GM11168 (cell line): Measurements from ENCODE around the gene PIF1.
"Not testable (repeated sequence)": the region's sequence is repeated elsewhere in the genome, so short reads cannot be mapped to it uniquely, and the experiment has no call there.

Experiments
- in situ Hi-C: fragments of 300-500 bp; cut with MboI; formaldehyde crosslinking; loops from one replicate; pipeline ENCODE4 v1.12.0; 2022; ENCODE audit warnings: low sequenced_read_pairs; ENCODE audit not compliant: unreplicated experiment

PIF1 gene

DNA sequence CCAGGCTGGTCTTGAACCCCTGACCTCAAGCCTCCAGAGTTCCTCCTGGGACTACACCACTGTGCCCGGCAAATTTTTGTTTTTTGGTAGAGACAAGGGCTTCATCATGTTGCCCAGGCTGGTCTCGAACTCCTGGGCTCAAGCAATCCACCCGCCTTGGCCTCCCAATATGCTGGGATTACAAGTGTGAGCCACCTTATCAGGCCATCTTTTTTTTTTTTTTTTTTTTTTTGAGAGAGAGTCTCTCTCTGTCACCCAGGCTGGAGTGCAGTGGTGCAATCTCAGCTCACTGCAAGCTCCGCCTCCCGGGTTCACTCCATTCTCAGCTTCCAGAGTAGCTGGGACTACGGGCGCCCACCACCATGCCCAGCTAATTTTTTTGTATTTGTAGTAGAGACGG, 11.2 kb downstream of the PIF1 start:
- in situ Hi-C loops = loop anchor here (5.0 kb wide), 1 partner anchor 82 kb away; no protein-coding TSS in a partner anchor

- in situ Hi-C loops = loop anchor here (5.0 kb wide), 1 partner anchor 81 kb away; no protein-coding TSS in a partner anchor
Observed at GRCh38 chr15:64813075-64813474, 12.4 kb downstream of the PIF1 start.

GRCh38 chr15:64810497-64811326, 14.7 kb downstream of the PIF1 start:
- in situ Hi-C loops = loop anchor here (5.0 kb wide), 1 partner anchor 78 kb away; no protein-coding TSS in a partner anchor

DNA sequence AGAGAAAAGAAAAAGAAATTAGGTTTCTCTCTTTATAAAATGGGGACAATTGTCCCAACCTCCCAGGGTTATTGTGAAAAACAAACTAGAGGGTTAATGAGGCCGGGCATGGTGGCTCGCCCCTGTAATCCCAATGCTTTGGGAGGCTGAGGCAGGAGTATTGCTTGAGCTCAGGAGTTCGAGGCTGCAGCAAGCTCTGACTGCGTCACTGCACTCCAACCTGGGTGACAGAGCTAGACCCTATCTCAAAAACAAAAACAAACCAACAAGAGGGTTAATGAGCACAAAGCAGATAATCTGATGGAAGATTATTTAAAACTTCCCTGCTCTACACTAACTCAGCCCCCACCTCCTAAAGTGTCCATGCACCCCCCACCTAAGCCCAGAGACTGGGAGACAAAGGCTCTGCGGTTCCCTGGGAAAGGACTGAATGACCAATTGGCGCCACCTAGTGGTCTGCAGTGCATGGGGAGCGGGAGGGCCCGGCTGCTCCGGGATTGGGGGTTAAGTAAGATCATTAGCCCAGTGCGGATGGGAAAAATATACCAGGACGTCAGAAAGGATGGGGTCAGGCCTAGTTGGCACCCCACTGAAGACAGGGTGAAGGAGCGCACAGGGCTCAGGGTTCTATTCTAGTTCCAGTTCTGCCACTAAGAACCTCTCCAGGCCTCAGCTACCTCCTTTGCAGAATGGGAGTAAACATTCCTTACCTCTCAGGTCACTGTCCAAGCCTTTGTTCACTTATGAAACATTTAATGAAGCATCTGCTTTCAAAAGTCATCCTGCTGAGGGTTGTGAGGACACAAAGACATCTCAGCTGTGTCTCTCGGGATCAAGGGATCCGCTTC, 15.6 kb downstream of the PIF1 start:
- in situ Hi-C loops = loop anchor here (5.0 kb wide), 1 partner anchor 78 kb away; no protein-coding TSS in a partner anchor

DNA sequence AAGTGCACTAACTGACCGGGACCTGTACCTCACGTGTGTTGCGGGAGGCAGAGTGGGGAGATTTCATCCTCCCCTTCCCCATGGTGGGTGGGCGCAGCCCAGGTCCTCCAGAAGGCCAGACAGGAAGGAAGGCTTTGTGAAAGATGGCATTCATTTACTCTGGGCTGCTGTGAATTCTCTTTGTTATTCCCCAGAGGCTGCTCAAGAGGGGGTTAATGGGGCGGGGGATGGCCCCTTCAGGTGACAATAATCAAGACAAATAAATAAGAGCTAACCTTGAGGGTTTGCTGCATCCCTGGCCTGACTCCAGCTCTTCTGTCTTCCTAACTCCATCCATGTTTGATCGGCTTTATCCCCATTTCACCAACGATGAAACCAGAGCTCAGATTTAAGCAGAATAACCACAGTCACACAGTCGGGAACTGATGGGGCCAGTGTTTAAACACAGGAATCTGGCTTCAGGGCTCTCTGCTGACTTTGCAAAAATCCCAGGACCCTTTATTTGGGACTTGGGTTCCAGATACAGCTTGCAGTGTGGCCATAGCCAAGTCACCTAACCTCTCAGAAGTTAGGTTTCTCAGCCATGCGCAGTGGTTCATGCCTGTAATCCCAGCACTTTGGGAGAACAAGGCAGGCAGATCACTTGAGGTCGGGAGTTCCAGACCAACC, 16.5 kb downstream of the PIF1 start:
- in situ Hi-C loops = no loop called here

DNA sequence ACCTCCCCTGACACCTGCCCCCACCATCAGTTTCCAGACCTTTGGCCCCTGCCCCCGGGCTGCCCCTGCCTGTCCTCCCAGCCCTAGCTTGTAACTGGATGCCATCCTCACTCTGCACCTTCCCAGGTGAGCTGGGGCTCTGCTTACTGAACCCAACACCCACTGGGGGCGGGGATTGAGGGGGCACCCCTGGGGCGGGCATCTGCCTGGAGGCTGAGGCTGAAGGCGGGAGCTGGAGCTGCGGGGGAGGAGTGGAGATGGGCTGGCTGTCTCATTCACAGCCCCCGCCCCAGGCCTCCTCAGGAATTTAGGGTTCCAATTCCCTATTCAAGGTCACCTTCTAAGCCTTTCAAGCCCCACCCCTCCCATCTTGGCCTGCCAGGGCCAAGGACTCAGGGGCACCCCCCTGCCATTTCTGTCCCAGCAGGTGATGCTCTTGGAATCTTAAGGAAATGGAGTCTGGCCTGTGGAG, 17.7 kb downstream of the PIF1 start:
- in situ Hi-C loops = no loop called here

DNA sequence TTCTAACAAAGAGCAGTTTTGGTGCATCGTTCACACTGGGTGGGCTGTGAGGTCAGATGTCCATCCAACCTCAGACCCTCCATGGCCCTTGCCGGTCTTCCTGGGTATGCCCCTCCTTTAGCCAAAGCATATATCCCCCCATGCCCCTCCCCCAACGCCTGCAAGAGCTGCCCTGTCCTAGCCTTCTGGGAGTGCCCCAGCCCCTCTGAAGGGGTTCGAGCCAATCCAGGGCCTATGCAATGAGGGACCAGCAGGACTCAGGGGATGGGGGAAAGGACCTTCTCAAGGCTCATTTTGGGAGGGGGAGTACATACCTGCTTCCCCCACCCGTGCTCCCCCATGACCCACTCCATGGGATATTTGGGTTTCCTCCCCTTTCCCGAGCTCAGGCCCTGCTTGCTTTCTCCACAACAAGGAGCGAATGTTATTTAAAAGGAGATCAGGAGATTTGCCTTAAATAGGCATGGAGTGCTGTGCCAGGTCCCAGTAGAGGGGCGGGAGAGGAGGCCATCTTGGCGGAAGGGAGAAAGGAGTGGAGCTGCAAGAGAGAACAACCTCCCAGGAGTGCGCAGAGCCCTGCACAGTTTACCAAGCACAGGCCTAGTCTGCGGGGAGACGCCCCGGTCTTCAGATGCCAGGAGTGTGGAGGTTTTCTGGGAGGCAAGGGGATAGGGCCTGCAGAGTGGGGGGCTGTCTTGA, 18.2 kb downstream of the PIF1 start:
- in situ Hi-C loops = no loop called here

- in situ Hi-C loops = no loop called here
Observed at GRCh38 chr15:64806509-64806908, 18.9 kb downstream of the PIF1 start.

DNA sequence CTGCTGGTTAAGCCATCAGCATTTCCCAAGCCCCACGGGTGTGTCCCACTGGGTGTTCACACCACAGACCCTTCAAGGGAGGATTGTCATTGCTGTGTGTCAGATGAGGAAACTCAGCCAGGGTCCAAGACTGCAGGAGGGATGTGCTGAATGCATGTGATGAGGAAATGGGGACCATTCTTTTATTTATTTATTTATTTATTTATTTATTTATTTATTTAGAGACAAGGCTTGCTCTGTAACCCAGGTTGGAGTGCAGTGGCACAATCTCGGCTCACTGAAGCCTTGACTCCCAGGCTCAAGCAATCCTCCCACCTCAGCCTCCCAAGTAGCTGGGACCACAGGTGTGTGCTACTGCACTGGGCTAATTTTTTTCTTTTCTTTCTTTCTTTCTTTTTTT, 20.8 kb downstream of the PIF1 start:
- in situ Hi-C loops = no loop called here

DNA sequence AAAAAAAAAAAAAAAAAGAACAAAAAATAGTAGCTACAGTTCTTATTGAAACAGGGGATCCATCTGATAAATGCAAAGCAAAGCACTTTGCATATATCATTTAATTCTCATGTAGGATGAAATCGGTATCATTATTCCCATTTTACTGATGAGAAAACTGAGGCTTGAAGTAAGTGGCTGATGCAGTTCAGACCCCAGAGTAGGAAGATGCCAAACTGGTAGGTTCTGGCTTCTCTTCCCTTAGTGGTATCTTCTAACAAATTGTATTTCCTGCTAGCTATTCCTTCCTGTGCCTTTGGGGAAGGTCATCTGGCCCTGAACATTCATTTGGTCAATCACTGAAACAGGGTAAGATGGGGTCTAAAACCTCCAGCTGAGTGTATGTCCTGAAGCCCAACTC, 21.9 kb downstream of the PIF1 start:
- in situ Hi-C loops = no loop called here

DNA sequence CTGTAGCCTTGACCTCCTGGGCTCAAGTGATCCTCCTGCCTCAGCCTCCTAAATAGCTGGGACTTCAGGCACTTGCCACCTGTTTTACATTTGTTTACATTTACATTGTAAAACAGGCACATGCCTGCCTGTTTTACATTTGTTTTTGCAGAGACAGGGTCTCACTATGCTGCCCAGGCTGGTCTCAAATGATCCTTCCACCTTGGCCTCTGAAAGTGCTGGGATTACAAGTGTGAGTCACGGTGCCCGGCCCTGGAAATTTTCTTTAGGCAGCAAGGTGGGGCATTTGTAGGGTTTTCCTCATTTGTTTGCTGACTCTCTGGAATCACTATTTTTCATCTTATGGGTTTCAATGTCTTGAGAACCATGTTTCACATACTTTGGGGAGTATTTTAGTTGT, 25.0 kb downstream of the PIF1 start:
- in situ Hi-C loops = no loop called here

DNA sequence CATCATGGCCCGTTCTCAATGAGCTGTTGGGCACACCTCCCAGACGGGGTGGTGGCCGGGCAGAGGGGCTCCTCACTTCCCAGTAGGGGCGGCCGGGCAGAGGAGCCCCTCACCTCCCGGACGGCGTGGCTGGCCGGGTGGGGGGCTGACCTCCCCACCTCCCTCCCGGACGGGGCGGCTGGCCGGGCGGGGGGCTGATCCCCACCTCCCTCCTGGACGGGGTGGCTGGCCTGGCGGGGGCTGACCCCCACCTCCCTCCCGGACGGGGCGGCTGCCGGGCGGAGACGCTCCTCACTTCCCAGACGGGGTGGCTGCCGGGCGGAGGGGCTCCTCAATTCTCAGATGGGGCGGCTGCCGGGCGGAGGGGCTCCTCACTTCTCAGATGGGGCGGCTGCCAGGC, 26.5 kb downstream of the PIF1 start:
- in situ Hi-C loops = not testable (repeated sequence)

GRCh38 chr15:64795921-64796320, 29.5 kb downstream of the PIF1 start:
- in situ Hi-C loops = not testable (repeated sequence)

DNA sequence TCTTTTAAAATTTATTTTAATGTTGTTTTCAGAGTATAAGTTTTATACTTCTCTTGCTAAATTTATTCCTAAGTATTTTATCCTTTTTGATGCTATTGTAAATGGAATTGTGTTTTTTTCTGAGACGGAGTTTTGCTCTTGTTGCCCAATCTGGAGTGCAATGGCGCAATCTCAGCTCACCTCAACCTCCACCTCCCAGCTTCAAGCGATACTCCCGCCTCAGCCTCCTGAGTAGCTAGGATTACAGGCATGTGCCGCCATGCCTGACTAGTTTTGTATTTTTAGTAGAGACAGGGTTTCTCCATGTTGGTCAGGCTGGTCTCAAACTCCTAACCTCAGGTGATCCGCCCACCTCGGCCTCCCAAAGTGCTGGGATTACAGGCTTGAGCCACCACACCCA, 30.1 kb downstream of the PIF1 start:
- in situ Hi-C loops = not testable (repeated sequence)

DNA sequence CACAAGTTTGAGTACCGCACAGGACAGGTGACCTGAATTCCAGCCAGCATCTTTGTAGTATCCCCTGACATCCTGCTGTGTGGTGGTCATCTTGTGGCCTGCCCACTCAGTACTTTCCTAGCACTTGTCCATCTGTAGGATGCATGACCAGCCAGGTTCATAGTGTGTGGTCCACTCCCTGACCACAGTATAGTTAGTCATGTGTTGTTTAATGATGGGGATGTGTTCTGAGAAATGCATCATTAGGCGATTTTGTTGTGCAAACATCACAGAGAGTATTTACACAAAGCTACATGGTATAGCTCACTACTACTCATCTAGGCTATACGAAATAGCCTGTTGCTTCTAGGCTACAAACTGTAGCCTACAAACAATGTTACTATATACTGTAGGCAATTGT, 33.2 kb downstream of the PIF1 start:
- in situ Hi-C loops = no loop called here

DNA sequence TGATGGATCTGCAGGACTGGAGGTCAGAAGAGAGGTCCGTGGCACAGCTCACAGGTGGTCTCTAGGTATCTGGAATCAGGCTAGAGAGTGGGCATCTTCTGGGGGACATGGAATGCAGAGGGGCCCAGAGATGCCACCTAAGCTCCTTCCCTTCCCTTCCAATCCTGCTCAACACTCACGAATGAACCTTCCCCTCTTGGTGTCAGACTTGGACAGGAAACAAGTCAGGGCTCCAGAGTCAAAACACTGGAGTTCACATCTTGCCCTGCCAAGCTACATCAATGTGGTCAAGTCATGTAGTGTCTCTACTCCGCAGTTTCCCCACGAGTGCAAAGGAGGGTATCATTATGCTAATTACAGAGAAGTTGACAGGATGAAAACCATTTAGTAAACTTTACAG, 34.0 kb downstream of the PIF1 start:
- in situ Hi-C loops = no loop called here

DNA sequence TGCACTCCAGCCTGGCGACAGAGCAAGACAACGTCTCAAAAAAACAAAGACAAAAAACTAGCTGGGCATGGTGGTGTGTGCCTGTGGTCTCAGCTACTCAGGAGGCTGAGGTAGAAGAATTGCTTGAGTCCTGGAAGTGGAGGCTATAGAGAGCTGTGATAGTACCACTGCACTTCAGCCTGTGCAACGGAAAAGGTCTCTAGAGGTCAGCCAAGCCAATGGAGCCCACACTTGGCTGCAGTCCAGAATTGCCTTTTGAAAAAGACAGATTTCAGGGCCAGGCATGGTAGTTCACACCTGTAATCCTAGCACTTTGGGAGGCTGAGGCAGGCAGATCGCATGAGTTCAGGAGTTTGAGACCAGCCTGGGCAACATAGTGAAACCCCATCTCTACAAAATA, 41.7 kb downstream of the PIF1 start:
- in situ Hi-C loops = no loop called here

DNA sequence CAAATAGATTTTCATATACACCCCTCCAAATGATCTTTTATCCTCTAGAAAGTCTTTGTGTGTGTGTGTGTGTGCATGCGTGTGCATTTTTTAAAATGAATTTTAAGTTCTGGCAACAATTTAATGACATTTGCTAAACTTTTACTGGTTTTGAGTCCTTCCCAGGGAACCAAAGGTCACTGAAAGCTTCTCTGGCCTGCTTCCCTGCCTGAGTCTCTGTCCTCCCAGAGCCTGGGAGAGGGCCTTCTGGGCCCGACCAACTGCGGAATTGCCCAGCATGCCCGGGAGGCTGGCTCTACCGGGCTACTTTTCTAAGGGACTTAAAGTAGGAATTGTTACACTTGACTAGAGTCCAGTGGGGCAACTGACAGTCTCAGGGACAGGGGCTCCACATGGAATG, 42.7 kb downstream of the PIF1 start:
- in situ Hi-C loops = no loop called here

GRCh38 chr15:64781299-64781698, 44.1 kb downstream of the PIF1 start:
- in situ Hi-C loops = no loop called here

DNA sequence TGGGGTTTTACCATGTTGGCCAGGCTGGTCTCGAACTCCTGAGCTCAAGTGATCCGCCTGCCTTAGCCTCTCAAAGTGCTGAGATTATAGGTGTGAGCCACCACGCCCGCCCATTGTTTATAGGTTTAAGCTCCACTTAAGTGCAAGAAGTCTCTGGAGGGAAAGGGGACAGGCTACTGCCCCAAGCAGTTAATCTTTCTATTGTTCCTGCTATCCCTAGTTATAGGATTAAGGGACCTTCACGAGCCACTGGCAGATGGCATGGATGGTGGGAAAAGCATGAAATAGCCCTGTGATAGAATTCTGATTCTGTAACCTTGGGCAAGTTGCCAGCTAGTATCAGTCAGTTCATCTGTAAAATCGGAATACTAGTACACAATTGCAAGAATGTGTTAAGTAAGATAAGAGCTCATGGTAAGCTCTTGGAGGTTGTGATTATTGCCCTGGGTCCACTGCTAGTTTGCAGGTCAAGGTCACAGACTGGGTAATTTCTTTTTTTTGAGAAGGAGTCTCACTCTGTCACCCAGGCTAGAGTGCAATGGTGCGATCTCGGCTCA, 44.8 kb downstream of the PIF1 start:
- in situ Hi-C loops = no loop called here
